SK-N-DZ (cell line): ENCODE results near the gene PPP1R15B.

Experiments used
- DNase-seq: peaks from one replicate; pipeline ENCODE4 v3.0.0-alpha.2; 2015; ENCODE audit warnings: low spot score

The PPP1R15B gene

GRCh38 chr1:204420039-204421004, 8.7 kb upstream of the PPP1R15B start:
- DNase-seq, result no peak

GRCh38 chr1:204419064-204419403, 7.4 kb upstream of the PPP1R15B start:
- no peak for DNase-seq

- DNase-seq, result no peak
Observed at GRCh38 chr1:204418174-204419063, 6.8 kb upstream of the PPP1R15B start.

- DNase-seq, result no peak
Observed at GRCh38 chr1:204417074-204417997, 5.7 kb upstream of the PPP1R15B start.

GRCh38 chr1:204416589-204417073, 5.0 kb upstream of the PPP1R15B start:
- no peak for DNase-seq

- no peak for DNase-seq
Observed at GRCh38 chr1:204415351-204415750, 3.7 kb upstream of the PPP1R15B start.

- no peak for DNase-seq
Observed at GRCh38 chr1:204414016-204414415, 2.4 kb upstream of the PPP1R15B start.

- DNase-seq, result no peak
Observed at GRCh38 chr1:204413170-204413535, 1.5 kb upstream of the PPP1R15B start.

- no peak for DNase-seq
Observed at GRCh38 chr1:204410688-204411450, 748 bp downstream of the PPP1R15B start.

- no peak for DNase-seq
Observed at GRCh38 chr1:204409836-204410687, 1.6 kb downstream of the PPP1R15B start.

- DNase-seq, result no peak
Observed at GRCh38 chr1:204409123-204409522, 2.5 kb downstream of the PPP1R15B start.

GRCh38 chr1:204408602-204409001, 3.0 kb downstream of the PPP1R15B start:
- DNase-seq, result no peak

GRCh38 chr1:204408074-204408507, 3.5 kb downstream of the PPP1R15B start:
- no peak for DNase-seq

- no peak for DNase-seq
Observed at GRCh38 chr1:204407295-204407971, 4.2 kb downstream of the PPP1R15B start.

GRCh38 chr1:204406621-204407020, 5.0 kb downstream of the PPP1R15B start:
- no peak for DNase-seq

- no peak for DNase-seq
Observed at GRCh38 chr1:204405988-204406387, 5.6 kb downstream of the PPP1R15B start.

- no peak for DNase-seq
Observed at GRCh38 chr1:204404629-204405028, 7.0 kb downstream of the PPP1R15B start.

GRCh38 chr1:204402391-204402790, 9.2 kb downstream of the PPP1R15B start:
- DNase-seq, result no peak

GRCh38 chr1:204401730-204402129, 9.9 kb downstream of the PPP1R15B start:
- DNase-seq, result no peak
